B cell (primary cell): ENCODE data around the gene AIM2. TPM values are rescaled to one million over a fixed set of nuclear protein-coding genes. Genes with fewer than 3 reads are reported as not detected.
A peak's percentile ranks its signal among the peaks of the same experiment; 100 is the strongest.
"Not testable (repeated sequence)": the region's sequence is repeated elsewhere in the genome, so short reads cannot be mapped to it uniquely, and the experiment has no call there.

Experiments used
- ATAC-seq: fragments of 200-7000 bp; cut with Tn5 transposase; one replicate; pipeline ENCODE4 v1.10.0; 2021; ENCODE audit warnings: low read depth, mild to moderate bottlenecking, moderate number of reproducible peaks, moderate library complexity
- CTCF ChIA-PET: fragments of 350-600 bp; sonication (Branson Sonifier 250); formaldehyde crosslinking; loops from one replicate; lab custom pipeline; 2021; ENCODE audit warnings: antibody characterized with exemption, inconsistent platforms; lab: Charles Lee
- POLR2A ChIA-PET: fragments of 350-600 bp; sonication (Branson Sonifier 250); formaldehyde crosslinking; loops from one replicate; lab custom pipeline; 2021; ENCODE audit warnings: antibody characterized with exemption; lab: Charles Lee
- DNase-seq: peaks from one replicate; pipeline ENCODE4 v3.0.0; 2013
- H2AFZ ChIP-seq: 2 replicates; pipeline ENCODE4 v1.6.1; 2012; ENCODE audit warnings: mild to moderate bottlenecking, low read depth, low read length; ENCODE audit not compliant: insufficient read depth, poor library complexity, severe bottlenecking
- H3K27ac ChIP-seq, 2 donors: 1 replicate in 1 of 2; 2 replicates in 1 of 2; pipeline ENCODE4 v1.5.1; 2012 to 2013; ENCODE audit warnings: low read length in 2 of 2, mild to moderate bottlenecking in 2 of 2, moderate library complexity in 1 of 2
- H3K27me3 ChIP-seq, 4 experiments: fragments of 200-600 bp in 1 of 4; sonication (generic) in 1 of 4; replicated peaks in 1 of 4; 1 replicate in 2 of 4; 2 replicates in 2 of 4; pipeline versions ENCODE4 v1.6.1 to v1.7.0; 2013 to 2016; ENCODE audit warnings: low read length in 3 of 4, mild to moderate bottlenecking in 2 of 4, mixed read lengths in 1 of 4, moderate library complexity in 1 of 4; ENCODE audit not compliant: insufficient read depth in 4 of 4, control insufficient read depth in 3 of 4; ENCODE audit errors: control extremely low read depth in 1 of 4
- H3K36me3 ChIP-seq, 2 experiments: replicated peaks in 1 of 2; 1 replicate in 1 of 2; 2 replicates in 1 of 2; pipeline versions ENCODE4 v1.6.1 to v1.7.1; 2013; ENCODE audit warnings: low read length in 1 of 2; ENCODE audit not compliant: insufficient read depth in 2 of 2, control insufficient read depth in 1 of 2; ENCODE audit errors: control extremely low read depth in 1 of 2, extremely low read depth in 1 of 2
- H3K4me1 ChIP-seq, 2 donors: fragments of 200-600 bp in 1 of 2; sonication (generic) in 1 of 2; 1 replicate in 1 of 2; 2 replicates in 1 of 2; pipeline versions ENCODE4 v1.5.1 to v1.6.1; 2013 to 2017; ENCODE audit warnings: low read length in 2 of 2; ENCODE audit not compliant: control insufficient read depth in 2 of 2, insufficient read depth in 2 of 2
- H3K4me2 ChIP-seq: replicated peaks from 2 replicates; pipeline ENCODE3; 2012; ENCODE audit warnings: mild to moderate bottlenecking, low read depth, low read length; ENCODE audit not compliant: poor library complexity, severe bottlenecking
- H3K4me3 ChIP-seq, 5 experiments: fragments of 200-600 bp in 1 of 5; sonication (generic) in 1 of 5; 1 replicate in 3 of 5; 2 replicates in 2 of 5; pipeline versions ENCODE4 v1.5.1 to v1.7.0; 2011 to 2016; ENCODE audit warnings: low read length in 4 of 5, mild to moderate bottlenecking in 4 of 5, low read depth in 2 of 5, control low read depth in 1 of 5, moderate library complexity in 1 of 5; ENCODE audit not compliant: insufficient read depth in 1 of 5; ENCODE audit errors: control extremely low read depth in 1 of 5, extremely low read depth in 1 of 5
- H3K79me2 ChIP-seq: fragments of 200-600 bp; sonication (generic); one replicate; pipeline ENCODE4 v1.6.0; 2016; ENCODE audit warnings: low read length; ENCODE audit not compliant: control insufficient read depth, insufficient read depth
- H3K9ac ChIP-seq: fragments of 200-600 bp; sonication (generic); 2 replicates; pipeline ENCODE4 v1.6.1; 2017; ENCODE audit warnings: mild to moderate bottlenecking, low read length, moderate library complexity
- H3K9me3 ChIP-seq, 3 donors: one replicate each; pipeline versions ENCODE4 v1.6.1 to v1.7.1; 2013; ENCODE audit warnings: low read length in 2 of 3; ENCODE audit not compliant: control insufficient read depth in 2 of 3, insufficient read depth in 1 of 3; ENCODE audit errors: control extremely low read depth in 1 of 3
- H4K20me1 ChIP-seq: 2 replicates; pipeline ENCODE4 v1.6.0; 2012; ENCODE audit warnings: mild to moderate bottlenecking, low read length; ENCODE audit not compliant: insufficient read depth, control insufficient read depth, poor library complexity, severe bottlenecking
- H3K27ac Mint-ChIP-seq: one replicate; pipeline ENCODE4 v1.8.0; 2021; ENCODE audit warnings: mixed read lengths
- H3K27me3 Mint-ChIP-seq: one replicate; pipeline ENCODE4 v1.8.0; 2021; ENCODE audit warnings: mixed read lengths
- H3K4me1 Mint-ChIP-seq: one replicate; pipeline ENCODE4 v1.8.0; 2021; ENCODE audit warnings: mixed read lengths
- H3K4me3 Mint-ChIP-seq: one replicate; pipeline ENCODE4 v1.8.0; 2021; ENCODE audit warnings: mixed read lengths
- H3K9me3 Mint-ChIP-seq: one replicate; pipeline ENCODE4 v1.8.0; 2022; ENCODE audit warnings: mixed read lengths; ENCODE audit not compliant: insufficient read depth
- EZH2 ChIP-seq: IDR thresholded peaks from 2 replicates; pipeline ENCODE4 v1.6.1; 2012; ENCODE audit warnings: borderline replicate concordance, low read depth, mild to moderate bottlenecking, moderate library complexity, low read length; ENCODE audit not compliant: insufficient read depth, poor library complexity, severe bottlenecking
- WGBS: methylation state at CpG from one replicate; pipeline ENCODE4 v1.1.5; 2013; ENCODE audit warnings: missing lambda C conversion rate; ENCODE audit not compliant: insufficient coverage; 5-methylcytosine and 5-hydroxymethylcytosine counted together
- intact Hi-C: fragments of 100-400 bp; cut with micrococcal nuclease; formaldehyde crosslinking; loops from one replicate; pipeline ENCODE4 v1.10.0; 2022
- polyA plus RNA-seq: library from polyadenylated mRNA; depleted of rRNA; stranded (reverse); fragments of >200 nt; gene quantifications from 2 replicates; pipeline ENCODE4 v1.2.3, GENCODE V29; 2012
- total RNA-seq, 2 donors: library from RNA; stranded (reverse); fragments of 120-200 nt in 1 of 2; gene quantifications; 1 replicate in 1 of 2; 2 replicates in 1 of 2; pipeline versions ENCODE4 v1.2.3 to v1.2.4, GENCODE V29; 2013 to 2022
- TF ChIP-seq, protein P1 (sequence below): fragments of 200-600 bp; IDR thresholded peaks from one replicate; pipeline ENCODE4 v1.8.0; 2022; ENCODE audit warnings: antibody characterized with exemption, mild to moderate bottlenecking

The AIM2 gene
- total and polyA plus RNA-seq, 2 donors (not counting 1 experiment from before 2014, with no cell fraction given) = 40.4 to 68.4 TPM

- Mint-ChIP-seq H3K4me1 (peaks cover 70% of the 10 kb centered on the region), H3K27ac (peak overlapping the region; percentile 89), H3K4me3 (no peak overlapping the region), H3K9me3 (no peaks in the 10 kb centered on the region), H3K27me3 (no peaks in the 10 kb centered on the region)
- H2AFZ ChIP-seq = no peak overlapping the region
- CTCF ChIA-PET = interaction anchor here (1.0 to 11.1 kb wide), 5 partner anchors 11 to 34 kb away, joined by 6 to 222 read pairs (median 37); partner anchors contain the start of gene AIM2
- H3K4me1 ChIP-seq = peaks cover 53 to 59% of the 10 kb centered on the region in 2 donors
- H3K9ac ChIP-seq = peak overlapping the region; percentile 34
- no peaks in the 10 kb centered on the region for H3K27me3 ChIP-seq
- TF ChIP-seq, protein P1, sequence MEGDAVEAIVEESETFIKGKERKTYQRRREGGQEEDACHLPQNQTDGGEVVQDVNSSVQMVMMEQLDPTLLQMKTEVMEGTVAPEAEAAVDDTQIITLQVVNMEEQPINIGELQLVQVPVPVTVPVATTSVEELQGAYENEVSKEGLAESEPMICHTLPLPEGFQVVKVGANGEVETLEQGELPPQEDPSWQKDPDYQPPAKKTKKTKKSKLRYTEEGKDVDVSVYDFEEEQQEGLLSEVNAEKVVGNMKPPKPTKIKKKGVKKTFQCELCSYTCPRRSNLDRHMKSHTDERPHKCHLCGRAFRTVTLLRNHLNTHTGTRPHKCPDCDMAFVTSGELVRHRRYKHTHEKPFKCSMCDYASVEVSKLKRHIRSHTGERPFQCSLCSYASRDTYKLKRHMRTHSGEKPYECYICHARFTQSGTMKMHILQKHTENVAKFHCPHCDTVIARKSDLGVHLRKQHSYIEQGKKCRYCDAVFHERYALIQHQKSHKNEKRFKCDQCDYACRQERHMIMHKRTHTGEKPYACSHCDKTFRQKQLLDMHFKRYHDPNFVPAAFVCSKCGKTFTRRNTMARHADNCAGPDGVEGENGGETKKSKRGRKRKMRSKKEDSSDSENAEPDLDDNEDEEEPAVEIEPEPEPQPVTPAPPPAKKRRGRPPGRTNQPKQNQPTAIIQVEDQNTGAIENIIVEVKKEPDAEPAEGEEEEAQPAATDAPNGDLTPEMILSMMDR = no peak
- no peak for TF ChIP-seq EZH2
- H3K27ac ChIP-seq = peak overlapping the region; percentile 66 to 78
- WGBS = 78% methylated on average over 2 of the region's 2 CpGs
- no peak for ATAC-seq
- POLR2A ChIA-PET = interaction anchor here (1.1 kb wide), 2 partner anchors 13 to 39 kb away, joined by 3 to 5 read pairs; no protein-coding TSS in a partner anchor
- intact Hi-C loops = loop anchor here (2.0 kb wide), 1 partner anchor 34 kb away; no protein-coding TSS in a partner anchor
- DNase-seq = no peak
- H3K9me3 ChIP-seq = peaks cover 0 to 6% (median 0%) of the 10 kb centered on the region in 3 donors
- no peak overlapping the region for H3K4me3 ChIP-seq
- H3K4me2 ChIP-seq = peak overlapping the region; percentile 60
- peaks cover 4 to 92% of the 10 kb centered on the region in 2 experiments for H3K36me3 ChIP-seq
- H4K20me1 ChIP-seq = no peaks in the 10 kb centered on the region
- H3K79me2 ChIP-seq = peaks cover 7% of the 10 kb centered on the region
Observed at GRCh38 chr1:159054427-159054826, 22.1 kb downstream of the AIM2 start.

GRCh38 chr1:159051436-159051835 is 25.1 kb downstream of the AIM2 start:
- Histone ChIP-seq H3K4me1 (peaks cover 33 to 41% of the 10 kb centered on the region in 2 donors), H3K27ac (peak overlapping the region in 1 of 2 donors; percentile 78), H3K27me3 (no peaks in the 10 kb centered on the region), H3K4me3 (no peak overlapping the region), H3K9me3 (no peaks in the 10 kb centered on the region), H3K9ac (no peak overlapping the region), H3K79me2 (peaks cover 9% of the 10 kb centered on the region), H4K20me1 (no peaks in the 10 kb centered on the region), H3K36me3 (peaks cover 4 to 92% of the 10 kb centered on the region in 2 experiments), H3K4me2 (no peak overlapping the region), H2AFZ (no peak overlapping the region)
- no peaks in the 10 kb centered on the region for H3K9me3 Mint-ChIP-seq
- DNase-seq (no peak), ATAC-seq (no peak)
- intact Hi-C loops = no loop called here
- TF ChIP-seq, protein P1 = no peak
- no peak for TF ChIP-seq EZH2
- POLR2A ChIA-PET = no interaction called here
- CTCF ChIA-PET = interaction anchor here (11.1 kb wide), 1 partner anchor 19 kb away, joined by 222 read pairs; no protein-coding TSS in a partner anchor
- H3K4me1 Mint-ChIP-seq = peaks cover 55% of the 10 kb centered on the region
- no peaks in the 10 kb centered on the region for H3K27me3 Mint-ChIP-seq
- H3K27ac Mint-ChIP-seq = peak overlapping the region; percentile 69
- no peak overlapping the region for H3K4me3 Mint-ChIP-seq
- 94% methylated on average over 2 of the region's 2 CpGs for WGBS

- peak overlapping the region; percentile 71 for H3K27ac Mint-ChIP-seq
- intact Hi-C loops, ATAC-seq, H3K4me2 ChIP-seq, H3K4me3 Mint-ChIP-seq, H3K4me1 ChIP-seq, H2AFZ ChIP-seq, CTCF ChIA-PET, H3K27me3 Mint-ChIP-seq, H3K9me3 Mint-ChIP-seq, H3K4me3 ChIP-seq, H3K9me3 ChIP-seq, H3K27me3 ChIP-seq, H4K20me1 ChIP-seq, DNase-seq, POLR2A ChIA-PET, H3K9ac ChIP-seq: not testable (repeated sequence)
- no CpG with 5 or more reads among the region's 1 CpG for WGBS
- Histone ChIP-seq H3K79me2 (peaks cover 22% of the 10 kb centered on the region), H3K27ac (peak overlapping the region in 1 of 2 donors; percentile 62), H3K36me3 (peaks cover 1 to 80% of the 10 kb centered on the region in 2 experiments)
- H3K4me1 Mint-ChIP-seq = peaks cover 24% of the 10 kb centered on the region
Observed at GRCh38 chr1:159046486-159046885, 30.1 kb downstream of the AIM2 start.
